WERI-Rb-1 (cell line): ENCODE results near the gene SNTN.

ENCODE experiments used
- DNase-seq: peaks from one replicate; pipeline ENCODE4 v3.0.0-alpha.2; 2020
- H3K27ac ChIP-seq: fragments of 250-450 bp; sonication (Bioruptor Pico); 2 replicates; pipeline ENCODE4 v1.5.1; 2020; ENCODE audit warnings: mild to moderate bottlenecking, moderate library complexity
- H3K27me3 ChIP-seq: fragments of 250-450 bp; sonication (Bioruptor Pico); 2 replicates; pipeline ENCODE4 v1.5.1; 2021; ENCODE audit warnings: mild to moderate bottlenecking, low read depth, moderate library complexity; ENCODE audit not compliant: insufficient read depth, severe bottlenecking
- H3K36me3 ChIP-seq: fragments of 250-450 bp; sonication (Bioruptor Pico); 2 replicates; pipeline ENCODE4 v1.5.1; 2020; ENCODE audit warnings: mild to moderate bottlenecking, moderate library complexity
- H3K4me3 ChIP-seq: 2 replicates; pipeline ENCODE4 v1.5.1; 2011; ENCODE audit warnings: low read depth, mild to moderate bottlenecking, control low read depth, low read length
- H3K9me3 ChIP-seq: fragments of 250-450 bp; sonication (Bioruptor Pico); 2 replicates; pipeline ENCODE4 v1.5.1; 2021; ENCODE audit warnings: mild to moderate bottlenecking, moderate library complexity; ENCODE audit not compliant: severe bottlenecking
- TF ChIP-seq, protein P1 (sequence below): IDR thresholded peaks from 2 replicates; pipeline ENCODE4 v1.5.1; 2011; ENCODE audit warnings: low read depth, mild to moderate bottlenecking, control low read depth, inconsistent platforms, low read length

SNTN gene

DNA sequence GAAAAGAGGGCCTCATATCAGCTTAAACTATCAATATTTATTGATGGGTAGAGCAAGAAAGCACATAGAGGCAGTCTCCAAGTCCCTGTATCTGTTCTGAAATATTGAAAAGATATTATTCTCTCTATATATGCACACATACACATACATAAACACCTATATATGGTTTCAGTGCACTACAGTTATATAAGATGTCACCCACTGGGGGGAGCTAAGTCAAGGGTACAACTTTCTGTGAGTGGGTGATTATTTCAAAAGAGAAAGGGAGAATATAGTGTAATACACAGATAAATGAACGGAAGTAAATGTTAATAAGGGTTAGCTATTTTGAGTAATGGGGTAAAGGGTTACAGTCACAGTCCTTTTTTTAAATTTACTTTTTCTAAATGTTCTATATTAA is 8.8 kb downstream of the SNTN start:
- Histone ChIP-seq H3K4me3 (no peak overlapping the region), H3K27ac (no peak overlapping the region), H3K27me3 (no peaks in the 10 kb centered on the region), H3K36me3 (no peaks in the 10 kb centered on the region), H3K9me3 (no peaks in the 10 kb centered on the region)
- DNase-seq: no peak
- TF ChIP-seq, protein P1, sequence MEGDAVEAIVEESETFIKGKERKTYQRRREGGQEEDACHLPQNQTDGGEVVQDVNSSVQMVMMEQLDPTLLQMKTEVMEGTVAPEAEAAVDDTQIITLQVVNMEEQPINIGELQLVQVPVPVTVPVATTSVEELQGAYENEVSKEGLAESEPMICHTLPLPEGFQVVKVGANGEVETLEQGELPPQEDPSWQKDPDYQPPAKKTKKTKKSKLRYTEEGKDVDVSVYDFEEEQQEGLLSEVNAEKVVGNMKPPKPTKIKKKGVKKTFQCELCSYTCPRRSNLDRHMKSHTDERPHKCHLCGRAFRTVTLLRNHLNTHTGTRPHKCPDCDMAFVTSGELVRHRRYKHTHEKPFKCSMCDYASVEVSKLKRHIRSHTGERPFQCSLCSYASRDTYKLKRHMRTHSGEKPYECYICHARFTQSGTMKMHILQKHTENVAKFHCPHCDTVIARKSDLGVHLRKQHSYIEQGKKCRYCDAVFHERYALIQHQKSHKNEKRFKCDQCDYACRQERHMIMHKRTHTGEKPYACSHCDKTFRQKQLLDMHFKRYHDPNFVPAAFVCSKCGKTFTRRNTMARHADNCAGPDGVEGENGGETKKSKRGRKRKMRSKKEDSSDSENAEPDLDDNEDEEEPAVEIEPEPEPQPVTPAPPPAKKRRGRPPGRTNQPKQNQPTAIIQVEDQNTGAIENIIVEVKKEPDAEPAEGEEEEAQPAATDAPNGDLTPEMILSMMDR: no peak

- DNase-seq: no peak
- Histone ChIP-seq H3K27ac (no peak overlapping the region), H3K27me3 (no peaks in the 10 kb centered on the region), H3K36me3 (no peaks in the 10 kb centered on the region), H3K9me3 (no peaks in the 10 kb centered on the region), H3K4me3 (no peak overlapping the region)
- TF ChIP-seq, protein P1: no peak
These were observed 9.5 kb downstream of the SNTN start for GRCh38 chr3:63662011-63662410.

GRCh38 chr3:63662500-63662899 is 10.0 kb downstream of the SNTN start:
- Histone ChIP-seq H3K36me3 (no peaks in the 10 kb centered on the region), H3K9me3 (no peaks in the 10 kb centered on the region), H3K4me3 (no peak overlapping the region), H3K27ac (no peak overlapping the region), H3K27me3 (no peaks in the 10 kb centered on the region)
- TF ChIP-seq, protein P1: peak; percentile 40; the same call in 1 of the 2 replicates
- peak; percentile 10 for DNase-seq

DNA sequence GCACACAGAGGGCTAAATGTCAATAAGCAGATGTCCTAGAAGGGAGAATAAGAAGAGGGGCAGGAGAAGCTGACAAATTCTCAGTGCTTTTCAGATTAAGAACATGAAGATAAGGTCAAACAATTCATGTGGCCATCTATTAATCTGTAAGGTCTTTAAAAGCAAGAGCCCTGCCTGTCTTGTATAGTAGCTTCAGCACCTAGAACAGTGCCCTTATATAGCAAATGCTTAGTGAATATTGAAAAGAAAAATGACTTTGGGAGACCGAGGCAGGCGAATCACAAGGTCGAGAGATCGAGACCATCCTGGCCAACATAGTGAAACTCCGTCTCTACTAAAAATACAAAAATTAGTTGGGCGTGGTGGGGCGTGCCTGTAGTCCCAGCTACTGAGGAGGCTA is 18.1 kb downstream of the SNTN start:
- DNase-seq: no peak
- TF ChIP-seq, protein P1: no peak
- no peaks in the 10 kb centered on the region for H3K36me3 ChIP-seq
- H3K4me3 ChIP-seq: no peak overlapping the region
- no peak overlapping the region for H3K27ac ChIP-seq
- H3K27me3 ChIP-seq: no peaks in the 10 kb centered on the region
- H3K9me3 ChIP-seq: no peaks in the 10 kb centered on the region

DNA sequence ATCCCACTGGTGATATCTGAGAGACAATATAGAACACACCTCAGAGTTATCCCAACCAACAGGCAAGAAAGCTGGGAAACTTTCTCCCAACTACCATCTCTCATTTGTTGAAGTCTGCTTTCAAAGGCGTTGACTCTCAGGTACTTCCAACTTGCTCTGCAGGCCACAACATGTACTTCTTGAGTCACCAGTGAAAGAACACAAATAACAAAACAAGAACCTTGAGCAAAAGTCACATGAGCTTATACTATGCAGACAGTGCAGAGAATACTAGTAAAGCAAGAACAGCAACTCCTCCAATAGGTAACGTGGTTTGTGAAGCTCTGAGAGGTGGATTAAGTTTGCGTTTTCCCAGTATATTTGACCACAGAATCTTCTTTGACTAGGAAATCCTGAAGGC is 20.6 kb downstream of the SNTN start:
- no peak overlapping the region for H3K4me3 ChIP-seq
- no peaks in the 10 kb centered on the region for H3K27me3 ChIP-seq
- DNase-seq: no peak
- H3K27ac ChIP-seq: no peak overlapping the region
- TF ChIP-seq, protein P1: no peak
- H3K9me3 ChIP-seq: no peaks in the 10 kb centered on the region
- no peaks in the 10 kb centered on the region for H3K36me3 ChIP-seq

- no peaks in the 10 kb centered on the region for H3K36me3 ChIP-seq
- TF ChIP-seq, protein P1: no peak
- no peaks in the 10 kb centered on the region for H3K27me3 ChIP-seq
- H3K9me3 ChIP-seq: no peaks in the 10 kb centered on the region
- H3K4me3 ChIP-seq: no peak overlapping the region
- DNase-seq: no peak
- H3K27ac ChIP-seq: no peak overlapping the region
These were observed 22.1 kb downstream of the SNTN start for GRCh38 chr3:63674586-63674985.
